Ascending aorta (tissue), 2 donors: Measurements from ENCODE around the gene GPR4. TPM values are rescaled to one million over a fixed set of nuclear protein-coding genes. Genes with fewer than 3 reads are reported as not detected.

Experiments
- DNase-seq, 2 donors: peaks; one replicate each; pipeline ENCODE4 v3.0.0-alpha.2; 2019; ENCODE audit warnings: low spot score in 2 of 2
- H3K27ac ChIP-seq, 2 donors: fragments of 200-600 bp; sonication (generic); one replicate each; pipeline ENCODE4 v1.5.1; 2016 to 2017; ENCODE audit warnings: mild to moderate bottlenecking in 1 of 2
- H3K27me3 ChIP-seq: fragments of 200-600 bp; sonication (generic); one replicate; pipeline ENCODE4 v1.5.1; 2017
- H3K36me3 ChIP-seq, 2 donors: fragments of 200-600 bp; sonication (generic); one replicate each; pipeline ENCODE4 v1.5.1; 2016
- H3K4me1 ChIP-seq, 2 donors: fragments of 200-600 bp; sonication (generic); one replicate each; pipeline ENCODE4 v1.5.1; 2016 to 2017; ENCODE audit warnings: mild to moderate bottlenecking in 1 of 2
- H3K4me3 ChIP-seq, 2 donors: fragments of 200-600 bp; sonication (generic); one replicate each; pipeline ENCODE4 v1.5.1; 2016 to 2017; ENCODE audit warnings: mild to moderate bottlenecking in 1 of 2
- H3K9me3 ChIP-seq, 2 donors: fragments of 200-600 bp; sonication (generic); one replicate each; pipeline ENCODE4 v1.5.1; 2016
- intact Hi-C: fragments of 100-400 bp; cut with DNase I; formaldehyde crosslinking; loops from one replicate; pipeline ENCODE4 v1.15.1; 2023
- total RNA-seq: library from RNA; depleted of rRNA; stranded (reverse); fragments of >200 nt; gene quantifications from one replicate; pipeline ENCODE4 v1.1.0, GENCODE V29; 2016
- TF ChIP-seq, protein P1 (sequence below), 3 experiments: fragments of 200-600 bp in 2 of 3; fragments of 450-650 bp in 1 of 3; sonication (generic) in 2 of 3; IDR thresholded peaks; one replicate each; pipeline ENCODE4 v1.5.1; 2016 to 2019; ENCODE audit warnings: antibody characterized with exemption in 3 of 3, mild to moderate bottlenecking in 1 of 3, moderate library complexity in 1 of 3

Gene GPR4
- total RNA-seq, 1 donor from 2014 or later, result 14.0 TPM

DNA sequence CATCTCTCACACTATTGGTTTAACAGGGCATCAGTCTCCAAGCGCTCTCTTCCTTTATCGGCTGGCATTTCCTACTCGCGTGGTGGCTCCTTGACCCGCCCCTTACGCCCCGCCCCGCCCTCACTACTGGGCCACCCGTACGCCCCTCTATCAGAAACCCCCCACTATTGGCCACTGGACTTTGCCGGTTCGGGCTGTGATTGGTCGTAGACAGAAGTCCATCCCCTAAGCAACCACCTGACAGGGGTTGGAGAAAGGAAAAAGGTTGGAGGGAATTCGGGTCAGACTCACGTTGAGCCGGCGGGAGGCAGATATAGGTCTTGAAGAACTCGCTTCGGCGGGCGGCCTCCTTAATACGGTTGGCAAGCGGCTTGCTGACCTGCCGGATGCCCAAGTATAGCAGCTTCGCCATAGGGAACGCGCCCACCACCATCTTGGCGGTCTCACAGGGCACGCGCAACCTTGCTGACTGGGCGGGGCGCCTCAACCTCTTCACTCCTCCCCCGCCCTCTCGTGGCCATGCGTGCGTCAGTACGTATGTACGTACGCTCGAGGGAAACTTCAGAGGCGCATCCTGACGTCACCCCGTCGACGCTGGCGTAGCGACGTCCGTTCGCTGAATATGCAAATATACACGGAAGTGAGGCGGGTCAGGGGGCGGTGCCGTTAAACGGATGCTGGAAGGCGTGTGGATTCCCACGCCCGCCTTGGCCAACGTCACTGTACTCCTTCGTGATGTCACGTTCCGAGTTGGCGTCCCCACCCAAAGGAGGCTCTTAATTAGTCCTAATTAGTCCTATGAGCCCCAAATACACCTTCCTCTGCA lies 17.5 kb downstream of the GPR4 start, which contains the start of gene OPA3:
OPA3 (minus strand) TSS at position 471 of the 826 bp plus-strand sequence; CDS start at position 433, 38 bp downstream.
- peak; percentile 99 to 100 for DNase-seq
- TF ChIP-seq, protein P1, sequence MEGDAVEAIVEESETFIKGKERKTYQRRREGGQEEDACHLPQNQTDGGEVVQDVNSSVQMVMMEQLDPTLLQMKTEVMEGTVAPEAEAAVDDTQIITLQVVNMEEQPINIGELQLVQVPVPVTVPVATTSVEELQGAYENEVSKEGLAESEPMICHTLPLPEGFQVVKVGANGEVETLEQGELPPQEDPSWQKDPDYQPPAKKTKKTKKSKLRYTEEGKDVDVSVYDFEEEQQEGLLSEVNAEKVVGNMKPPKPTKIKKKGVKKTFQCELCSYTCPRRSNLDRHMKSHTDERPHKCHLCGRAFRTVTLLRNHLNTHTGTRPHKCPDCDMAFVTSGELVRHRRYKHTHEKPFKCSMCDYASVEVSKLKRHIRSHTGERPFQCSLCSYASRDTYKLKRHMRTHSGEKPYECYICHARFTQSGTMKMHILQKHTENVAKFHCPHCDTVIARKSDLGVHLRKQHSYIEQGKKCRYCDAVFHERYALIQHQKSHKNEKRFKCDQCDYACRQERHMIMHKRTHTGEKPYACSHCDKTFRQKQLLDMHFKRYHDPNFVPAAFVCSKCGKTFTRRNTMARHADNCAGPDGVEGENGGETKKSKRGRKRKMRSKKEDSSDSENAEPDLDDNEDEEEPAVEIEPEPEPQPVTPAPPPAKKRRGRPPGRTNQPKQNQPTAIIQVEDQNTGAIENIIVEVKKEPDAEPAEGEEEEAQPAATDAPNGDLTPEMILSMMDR (IDR thresholded peaks at IDR 0.05), result no peak

DNA sequence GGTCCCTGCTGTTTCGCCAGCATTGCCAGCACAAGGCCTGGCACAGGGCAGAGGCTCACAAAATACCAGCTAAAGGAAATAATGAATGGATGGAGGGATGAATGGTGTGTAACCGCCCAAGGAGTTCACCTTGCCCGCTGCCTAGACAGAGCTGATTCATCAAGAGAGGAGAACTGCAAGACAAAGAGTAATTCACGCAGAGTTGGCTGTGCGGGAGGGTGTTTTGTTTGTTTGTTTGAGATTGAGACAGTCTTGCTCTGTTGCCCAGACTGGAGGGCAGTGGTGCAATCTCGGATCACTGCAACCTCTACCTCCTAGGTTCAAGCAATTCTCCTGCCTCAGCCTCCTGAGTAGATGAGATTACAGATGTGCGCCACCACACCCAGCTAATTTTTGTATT lies 20.4 kb downstream of the GPR4 start:
- Histone ChIP-seq H3K4me1 (peaks cover 0 to 10% of the 10 kb centered on the region in 2 donors), H3K4me3 (no peak overlapping the region), H3K36me3 (no peaks in the 10 kb centered on the region), H3K27ac (no peak overlapping the region), H3K9me3 (no peaks in the 10 kb centered on the region), H3K27me3 (no peaks in the 10 kb centered on the region)
- intact Hi-C loops, result loop anchor here (5.0 to 10.0 kb wide), 3 partner anchors 74 to 413 kb away; partner anchors contain the start of genes CCDC61, SIX5 and VASP
- DNase-seq, result no peak
- TF ChIP-seq, protein P1 (IDR thresholded peaks at IDR 0.05), result no peak

More for the DNA sequence above, 17.5 kb downstream of the GPR4 start, which contains the start of gene OPA3:
- Histone ChIP-seq H3K27me3 (no peaks in the 10 kb centered on the region), H3K9me3 (no peaks in the 10 kb centered on the region), H3K4me1 (peaks cover 0 to 10% of the 10 kb centered on the region in 2 donors), H3K27ac (peak within 1 kb of the TSS; percentile 95 to 97), H3K36me3 (no peaks in the 10 kb centered on the region), H3K4me3 (peak within 1 kb of the TSS; percentile 67)
- intact Hi-C loops, result loop anchor here (1.0 to 10.0 kb wide), 6 partner anchors 58 to 410 kb away; partner anchors contain the start of genes CCDC61, ERCC1, QPCTL and SIX5

DNA sequence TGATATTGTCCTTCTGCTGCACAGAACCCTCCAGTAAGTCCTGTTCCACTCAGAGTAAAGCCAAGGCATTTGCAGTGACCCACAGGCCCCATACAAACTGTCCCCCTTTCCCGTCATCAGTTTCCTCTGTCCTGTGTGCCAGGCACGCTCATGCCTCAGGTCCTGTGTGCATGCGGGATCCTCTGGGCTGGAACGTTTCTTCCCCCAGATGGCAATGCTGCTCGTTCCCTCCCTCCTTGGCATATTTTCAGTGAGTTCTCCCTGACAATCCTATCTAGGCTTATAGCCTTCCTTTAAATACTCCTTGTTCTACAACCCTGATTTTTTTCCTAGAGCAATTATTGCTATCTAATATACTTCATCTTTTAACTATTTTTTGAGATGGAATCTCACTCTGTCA lies 23.2 kb downstream of the GPR4 start:
- intact Hi-C loops, result no loop called here
- H3K27ac ChIP-seq, result no peak overlapping the region
- TF ChIP-seq, protein P1 (IDR thresholded peaks at IDR 0.05), result no peak
- peaks cover 0 to 4% of the 10 kb centered on the region in 2 donors for H3K4me1 ChIP-seq
- H3K27me3 ChIP-seq, result no peaks in the 10 kb centered on the region
- no peak for DNase-seq
- H3K4me3 ChIP-seq, result no peak overlapping the region
- no peaks in the 10 kb centered on the region for H3K9me3 ChIP-seq
- H3K36me3 ChIP-seq, result no peaks in the 10 kb centered on the region

DNA sequence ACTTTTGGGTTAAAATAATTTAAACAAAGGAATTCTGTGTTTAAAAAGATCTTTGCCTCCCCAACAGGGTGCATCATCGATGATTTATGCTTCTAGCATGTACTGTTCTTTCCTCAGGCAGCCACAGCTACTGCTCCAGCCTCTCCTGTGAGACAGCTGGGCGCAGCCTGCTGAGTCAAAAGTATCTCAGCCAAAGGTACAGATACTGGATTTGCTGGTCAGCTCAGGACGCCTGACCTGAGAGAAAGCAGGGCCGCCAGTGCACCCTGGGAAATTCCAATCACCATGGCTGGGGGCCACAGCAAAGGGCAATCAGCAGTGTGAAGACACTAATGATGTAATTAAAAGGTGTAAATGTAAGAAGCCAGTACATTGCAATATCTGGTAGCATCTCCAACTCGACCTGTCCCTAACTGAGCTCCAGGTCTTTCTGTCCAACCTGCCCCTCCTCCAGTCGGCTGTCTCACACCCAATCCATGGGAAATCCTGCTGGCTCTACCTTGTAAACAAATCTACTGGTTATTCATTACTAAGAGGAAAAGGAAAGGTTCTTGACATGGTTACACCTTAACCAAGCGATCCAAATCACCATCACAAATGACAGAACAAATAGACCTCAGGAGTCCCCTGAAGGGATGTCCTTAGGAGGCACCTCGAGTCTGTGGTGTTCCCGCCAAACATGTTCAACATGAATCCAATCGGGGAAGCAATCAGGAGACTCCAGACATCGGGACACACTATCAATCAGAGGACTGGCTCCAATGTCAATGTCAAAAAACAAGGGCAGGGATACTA lies 24.7 kb downstream of the GPR4 start:
- intact Hi-C loops, result no loop called here
- no peak overlapping the region for H3K27ac ChIP-seq

DNA sequence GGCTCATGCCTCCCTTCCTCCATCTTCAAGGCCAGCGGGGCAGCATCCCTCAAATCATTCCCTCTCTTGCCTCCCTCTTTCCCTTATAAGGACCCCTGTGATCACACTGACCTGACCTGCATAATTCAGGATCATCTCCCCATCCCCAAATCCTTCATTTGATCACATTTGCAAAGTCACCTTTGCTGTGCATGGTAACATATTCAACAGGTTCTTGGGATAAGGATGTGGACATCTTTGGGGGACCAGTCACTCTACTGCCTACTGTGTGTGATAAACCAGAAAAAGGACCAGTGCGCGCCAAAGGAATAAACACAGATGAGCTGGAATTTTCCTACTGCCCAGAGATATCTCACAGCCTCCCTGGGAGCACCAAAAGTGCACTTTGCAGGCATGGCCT lies 25.3 kb downstream of the GPR4 start:
- Histone ChIP-seq H3K4me1 (no peaks in the 10 kb centered on the region), H3K36me3 (no peaks in the 10 kb centered on the region), H3K27ac (no peak overlapping the region), H3K27me3 (no peaks in the 10 kb centered on the region), H3K4me3 (no peak overlapping the region), H3K9me3 (no peaks in the 10 kb centered on the region)
- TF ChIP-seq, protein P1 (IDR thresholded peaks at IDR 0.05), result no peak
- DNase-seq, result no peak
- intact Hi-C loops, result no loop called here

More for the DNA sequence above, 24.7 kb downstream of the GPR4 start:
- Histone ChIP-seq H3K4me1 (no peaks in the 10 kb centered on the region), H3K9me3 (no peaks in the 10 kb centered on the region), H3K4me3 (no peak overlapping the region), H3K27me3 (no peaks in the 10 kb centered on the region), H3K36me3 (no peaks in the 10 kb centered on the region)
- TF ChIP-seq, protein P1 (IDR thresholded peaks at IDR 0.05), result no peak
- no peak for DNase-seq
